OCI-LY3 (cell line): ENCODE results near the gene LRRC41.

Experiments
- EZH2phosphoT487 ChIP-seq: fragments of 200-600 bp; shearing (Covaris generic); IDR thresholded peaks from 2 replicates; pipeline ENCODE4 v1.6.1; 2018; ENCODE audit warnings: antibody characterized with exemption, mixed run types, low read depth
- TF ChIP-seq, protein P1 (sequence below): fragments of 200-600, 300-600 bp; sonication (generic); IDR thresholded peaks from 2 replicates; pipeline ENCODE4 v1.5.1; 2014; ENCODE audit warnings: antibody characterized with exemption, low read length, low read depth

DNA sequence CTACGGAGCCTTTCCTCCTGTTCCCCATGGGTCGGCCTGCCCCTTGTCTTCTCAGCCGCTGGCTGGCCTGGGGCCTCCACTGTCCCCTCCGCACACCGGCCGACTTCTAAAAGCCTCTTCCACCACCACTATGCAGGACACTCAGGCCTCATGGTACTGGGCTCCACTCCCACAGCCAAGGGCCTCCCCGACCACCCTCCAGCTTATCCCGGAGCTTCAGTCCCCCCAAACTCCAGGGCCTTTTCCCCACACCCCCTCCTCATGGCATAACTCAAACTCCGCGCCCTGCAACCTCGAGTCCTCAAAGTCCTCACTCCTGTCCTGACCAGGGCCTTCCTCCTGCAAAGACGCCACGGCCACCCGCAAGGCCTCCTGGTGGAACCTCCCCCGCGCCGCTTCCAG lies 2.0 kb downstream of the LRRC41 start:
- TF ChIP-seq, protein P1, sequence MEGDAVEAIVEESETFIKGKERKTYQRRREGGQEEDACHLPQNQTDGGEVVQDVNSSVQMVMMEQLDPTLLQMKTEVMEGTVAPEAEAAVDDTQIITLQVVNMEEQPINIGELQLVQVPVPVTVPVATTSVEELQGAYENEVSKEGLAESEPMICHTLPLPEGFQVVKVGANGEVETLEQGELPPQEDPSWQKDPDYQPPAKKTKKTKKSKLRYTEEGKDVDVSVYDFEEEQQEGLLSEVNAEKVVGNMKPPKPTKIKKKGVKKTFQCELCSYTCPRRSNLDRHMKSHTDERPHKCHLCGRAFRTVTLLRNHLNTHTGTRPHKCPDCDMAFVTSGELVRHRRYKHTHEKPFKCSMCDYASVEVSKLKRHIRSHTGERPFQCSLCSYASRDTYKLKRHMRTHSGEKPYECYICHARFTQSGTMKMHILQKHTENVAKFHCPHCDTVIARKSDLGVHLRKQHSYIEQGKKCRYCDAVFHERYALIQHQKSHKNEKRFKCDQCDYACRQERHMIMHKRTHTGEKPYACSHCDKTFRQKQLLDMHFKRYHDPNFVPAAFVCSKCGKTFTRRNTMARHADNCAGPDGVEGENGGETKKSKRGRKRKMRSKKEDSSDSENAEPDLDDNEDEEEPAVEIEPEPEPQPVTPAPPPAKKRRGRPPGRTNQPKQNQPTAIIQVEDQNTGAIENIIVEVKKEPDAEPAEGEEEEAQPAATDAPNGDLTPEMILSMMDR = no peak
- no peak for TF ChIP-seq EZH2phosphoT487
